Mesenteric fat pad (tissue), 1 donor: ENCODE data around the gene PDCD1LG2. TPM values are rescaled to one million over a fixed set of nuclear protein-coding genes. Genes with fewer than 3 reads are reported as not detected.

Source experiments
- DNase-seq: peaks from one replicate; pipeline ENCODE4 v3.0.0-alpha.2; 2020; ENCODE audit warnings: low spot score
- total RNA-seq: library from RNA; stranded (reverse); fragmentation: NEBNext Ultra II Directional; extraction: Animal tissue kit (Norgen Biotek cat#: 25700); gene quantifications from one replicate; pipeline ENCODE4 v1.2.1, GENCODE V29; 2021
- donor health status: DM: yes; HTN: yes; CAD: no.

Gene PDCD1LG2
- total RNA-seq, 1 donor from 2014 or later, result 3.6 TPM

- DNase-seq, result no peak
Measured at GRCh38 chr9:5608298-5609225, 98.2 kb downstream of the PDCD1LG2 start.

GRCh38 chr9:5609226-5609596 is 98.9 kb downstream of the PDCD1LG2 start:
- DNase-seq, result no peak

- DNase-seq, result no peak
Measured at GRCh38 chr9:5610491-5610890, 100.2 kb downstream of the PDCD1LG2 start.

GRCh38 chr9:5611321-5612184 is 101.2 kb downstream of the PDCD1LG2 start:
- DNase-seq, result no peak

- DNase-seq, result no peak
Measured at GRCh38 chr9:5612185-5612530, 101.8 kb downstream of the PDCD1LG2 start.

- DNase-seq, result no peak
Measured at GRCh38 chr9:5614192-5614591, 103.9 kb downstream of the PDCD1LG2 start.

GRCh38 chr9:5614985-5615384 is 104.7 kb downstream of the PDCD1LG2 start:
- no peak for DNase-seq

- DNase-seq, result no peak
Measured at GRCh38 chr9:5617749-5618148, 107.4 kb downstream of the PDCD1LG2 start.

GRCh38 chr9:5620494-5620893 is 110.2 kb downstream of the PDCD1LG2 start:
- DNase-seq, result no peak

Other genes with a start within 250 kb of the PDCD1LG2 start
- gene RLN2, start 205.8 kb upstream of the PDCD1LG2 start, total RNA-seq, result not detected
- not detected for gene RLN1, start 170.7 kb upstream of the PDCD1LG2 start, total RNA-seq
- 19.5 TPM for gene PLGRKT, start 72.6 kb upstream of the PDCD1LG2 start, total RNA-seq
- gene CD274, start 60.0 kb upstream of the PDCD1LG2 start, total RNA-seq, result 1.0 TPM
- 22.5 TPM for gene RIC1, start 118.6 kb downstream of the PDCD1LG2 start, total RNA-seq